Mucosa of rectum (tissue), 2 donors: Measurements from ENCODE around the gene RASAL2.

Source experiments
- H3K27ac ChIP-seq, 2 donors: one replicate each; pipeline ENCODE4 v1.7.0; 2013; ENCODE audit warnings: inconsistent platforms in 2 of 2, low read depth in 2 of 2, low read length in 2 of 2
- H3K27me3 ChIP-seq, 2 donors: one replicate each; pipeline ENCODE4 v1.7.0; 2013; ENCODE audit warnings: low read length in 2 of 2; ENCODE audit not compliant: control insufficient read depth in 2 of 2, insufficient read depth in 2 of 2
- H3K36me3 ChIP-seq, 2 donors: one replicate each; pipeline ENCODE4 v1.7.0; 2013; ENCODE audit warnings: low read length in 2 of 2; ENCODE audit not compliant: control insufficient read depth in 2 of 2, insufficient read depth in 2 of 2
- H3K4me1 ChIP-seq, 2 donors: one replicate each; pipeline ENCODE4 v1.7.0; 2013; ENCODE audit warnings: low read length in 2 of 2, mild to moderate bottlenecking in 1 of 2; ENCODE audit not compliant: control insufficient read depth in 2 of 2, insufficient read depth in 2 of 2
- H3K4me3 ChIP-seq, 2 donors: one replicate each; pipeline ENCODE4 v1.7.0; 2013; ENCODE audit warnings: low read length in 2 of 2
- H3K9ac ChIP-seq, 2 donors: one replicate each; pipeline ENCODE4 v1.7.0; 2013; ENCODE audit warnings: low read length in 2 of 2, low read depth in 1 of 2, mild to moderate bottlenecking in 1 of 2
- H3K9me3 ChIP-seq, 2 donors: one replicate each; pipeline ENCODE4 v1.7.0; 2013; ENCODE audit warnings: low read length in 2 of 2; ENCODE audit not compliant: control insufficient read depth in 2 of 2
- donor health status: healthy.
- donor health status: Normal muscosa, but diverticular disease.

The RASAL2 gene

GRCh38 chr1:178093951-178094738, at the start of gene RASAL2:
TSS of gene RASAL2 (plus strand) at chr1:178094104. CDS start at chr1:178094493, 389 bp downstream.
- H3K9ac ChIP-seq = peak within 1 kb of the TSS; percentile 66 to 68
- no peaks in the 10 kb centered on the region for H3K36me3 ChIP-seq
- H3K4me1 ChIP-seq = peaks cover 5 to 11% of the 10 kb centered on the region in 2 donors
- H3K27me3 ChIP-seq = no peaks in the 10 kb centered on the region
- H3K4me3 ChIP-seq = peak within 1 kb of the TSS; percentile 71 to 93
- H3K9me3 ChIP-seq = no peaks in the 10 kb centered on the region
- H3K27ac ChIP-seq = peak within 1 kb of the TSS; percentile 89 to 90

- Histone ChIP-seq H3K4me1 (no peaks in the 10 kb centered on the region), H3K4me3 (no peak overlapping the region), H3K9me3 (peaks cover 0 to 3% of the 10 kb centered on the region in 2 donors), H3K36me3 (no peaks in the 10 kb centered on the region), H3K27me3 (no peaks in the 10 kb centered on the region), H3K27ac (no peak overlapping the region), H3K9ac (no peak overlapping the region)
Observed at GRCh38 chr1:178046591-178047270, 47.2 kb upstream of the RASAL2 start.

GRCh38 chr1:178047403-178048093, 46.4 kb upstream of the RASAL2 start:
- Histone ChIP-seq H3K36me3 (no peaks in the 10 kb centered on the region), H3K27me3 (no peaks in the 10 kb centered on the region), H3K4me1 (peaks cover 0 to 3% of the 10 kb centered on the region in 2 donors), H3K27ac (no peak overlapping the region), H3K9me3 (peaks cover 0 to 3% of the 10 kb centered on the region in 2 donors), H3K9ac (no peak overlapping the region), H3K4me3 (no peak overlapping the region)

GRCh38 chr1:178048426-178048825, 45.5 kb upstream of the RASAL2 start:
- H3K9me3 ChIP-seq = peaks cover 0 to 3% of the 10 kb centered on the region in 2 donors
- H3K4me3 ChIP-seq = no peak overlapping the region
- no peak overlapping the region for H3K27ac ChIP-seq
- no peaks in the 10 kb centered on the region for H3K27me3 ChIP-seq
- no peak overlapping the region for H3K9ac ChIP-seq
- no peaks in the 10 kb centered on the region for H3K36me3 ChIP-seq
- H3K4me1 ChIP-seq = peaks cover 0 to 11% of the 10 kb centered on the region in 2 donors

- Histone ChIP-seq H3K27ac (no peak overlapping the region), H3K9me3 (no peaks in the 10 kb centered on the region), H3K27me3 (no peaks in the 10 kb centered on the region), H3K36me3 (no peaks in the 10 kb centered on the region), H3K4me1 (peaks cover 2 to 15% of the 10 kb centered on the region in 2 donors), H3K4me3 (no peak overlapping the region), H3K9ac (no peak overlapping the region)
Observed at GRCh38 chr1:178048883-178049282, 45.0 kb upstream of the RASAL2 start.

- Histone ChIP-seq H3K27ac (no peak overlapping the region), H3K27me3 (no peaks in the 10 kb centered on the region), H3K4me1 (peaks cover 5 to 19% of the 10 kb centered on the region in 2 donors)
Observed at GRCh38 chr1:178050084-178050483, 43.8 kb upstream of the RASAL2 start.

GRCh38 chr1:178051071-178051470, 42.8 kb upstream of the RASAL2 start:
- no peak overlapping the region for H3K27ac ChIP-seq

More at GRCh38 chr1:178050084-178050483, 43.8 kb upstream of the RASAL2 start:
- H3K36me3 ChIP-seq = no peaks in the 10 kb centered on the region
- no peak overlapping the region for H3K9ac ChIP-seq
- H3K4me3 ChIP-seq = no peak overlapping the region
- no peaks in the 10 kb centered on the region for H3K9me3 ChIP-seq

GRCh38 chr1:178052650-178053461, 41.0 kb upstream of the RASAL2 start:
- H3K27me3 ChIP-seq = no peaks in the 10 kb centered on the region
- peak overlapping the region; percentile 73 to 78 for H3K27ac ChIP-seq
- peak overlapping the region in 1 of 2 donors; percentile 30 for H3K9ac ChIP-seq
- no peaks in the 10 kb centered on the region for H3K9me3 ChIP-seq
- H3K4me1 ChIP-seq = peaks cover 13 to 42% of the 10 kb centered on the region in 2 donors
- H3K4me3 ChIP-seq = peak overlapping the region; percentile 37 to 45
- no peaks in the 10 kb centered on the region for H3K36me3 ChIP-seq

More at GRCh38 chr1:178051071-178051470, 42.8 kb upstream of the RASAL2 start:
- H3K9ac ChIP-seq = no peak overlapping the region
- H3K4me3 ChIP-seq = no peak overlapping the region
- no peaks in the 10 kb centered on the region for H3K27me3 ChIP-seq
- H3K36me3 ChIP-seq = no peaks in the 10 kb centered on the region
- H3K4me1 ChIP-seq = peaks cover 6 to 26% of the 10 kb centered on the region in 2 donors
- no peaks in the 10 kb centered on the region for H3K9me3 ChIP-seq

GRCh38 chr1:178055093-178055492, 38.8 kb upstream of the RASAL2 start:
- H3K27me3 ChIP-seq = no peaks in the 10 kb centered on the region
- H3K9ac ChIP-seq = no peak overlapping the region
- peaks cover 13 to 42% of the 10 kb centered on the region in 2 donors for H3K4me1 ChIP-seq
- no peak overlapping the region for H3K27ac ChIP-seq
- no peaks in the 10 kb centered on the region for H3K9me3 ChIP-seq
- H3K36me3 ChIP-seq = no peaks in the 10 kb centered on the region
- H3K4me3 ChIP-seq = no peak overlapping the region
